Astrocyte of the cerebellum (primary cell): ENCODE measurements around the gene TBC1D25.
A peak's percentile ranks its signal among the peaks of the same experiment; 100 is the strongest.

Source experiments
- DNase-seq: peaks from one replicate; pipeline ENCODE4 v3.0.0-alpha.2; 2011; ENCODE audit warnings: low read depth
- H3K4me3 ChIP-seq: 2 replicates; pipeline ENCODE4 v1.5.1; 2011; ENCODE audit warnings: mild to moderate bottlenecking, low read depth, low read length, moderate library complexity
- CTCF ChIP-seq: IDR thresholded peaks from 2 replicates; pipeline ENCODE4 v1.5.1; 2012; ENCODE audit warnings: low read length, low read depth, moderate library complexity, mild to moderate bottlenecking; ENCODE audit errors: missing control alignments
- in situ Hi-C: cut with HindIII; loops from 2 replicates; pipeline ENCODE4 v1.10.0; 2017; ENCODE audit warnings: low sequenced_read_pairs

Gene TBC1D25

GRCh38 chrX:48573690-48574269 lies 34.3 kb downstream of the TBC1D25 start:
- in situ Hi-C loops, result no loop called here
- DNase-seq, result no peak

GRCh38 chrX:48574270-48575266 lies 35.1 kb downstream of the TBC1D25 start, which contains the start of gene RBM3:
Gene RBM3, plus strand, starts transcription at chrX:48574484. Its CDS starts 697 bp downstream, at chrX:48575181.
- peak; percentile 70 for DNase-seq
- peak; percentile 42 for TF ChIP-seq CTCF
- in situ Hi-C loops, result no loop called here
- H3K4me3 ChIP-seq, result peak within 1 kb of the TSS; percentile 78

More at GRCh38 chrX:48573690-48574269, 34.3 kb downstream of the TBC1D25 start:
- TF ChIP-seq CTCF, result no peak
- peak overlapping the region; percentile 78 for H3K4me3 ChIP-seq

GRCh38 chrX:48575642-48576041 lies 36.1 kb downstream of the TBC1D25 start:
- DNase-seq, result no peak
- TF ChIP-seq CTCF, result no peak
- in situ Hi-C loops, result no loop called here
- peak overlapping the region; percentile 78 for H3K4me3 ChIP-seq

GRCh38 chrX:48576108-48576507 lies 36.6 kb downstream of the TBC1D25 start:
- H3K4me3 ChIP-seq, result peak overlapping the region; percentile 78
- in situ Hi-C loops, result no loop called here
- no peak for TF ChIP-seq CTCF

GRCh38 chrX:48578661-48579128 lies 39.2 kb downstream of the TBC1D25 start:
- no peak overlapping the region for H3K4me3 ChIP-seq
- in situ Hi-C loops, result no loop called here
- no peak for DNase-seq
- no peak for TF ChIP-seq CTCF

More at GRCh38 chrX:48576108-48576507, 36.6 kb downstream of the TBC1D25 start:
- no peak for DNase-seq

GRCh38 chrX:48579259-48579658 lies 39.7 kb downstream of the TBC1D25 start:
- DNase-seq, result no peak
- no peak for TF ChIP-seq CTCF
- in situ Hi-C loops, result no loop called here
- H3K4me3 ChIP-seq, result no peak overlapping the region
